Right forelimb (tissue), 1 donor: ENCODE data around the gene CTBP1.
A peak's percentile ranks its signal among the peaks of the same experiment; 100 is the strongest.

Source experiments
- DNase-seq: peaks from one replicate; pipeline ENCODE4 v3.0.0-alpha.2; 2018

CTBP1 gene

DNA sequence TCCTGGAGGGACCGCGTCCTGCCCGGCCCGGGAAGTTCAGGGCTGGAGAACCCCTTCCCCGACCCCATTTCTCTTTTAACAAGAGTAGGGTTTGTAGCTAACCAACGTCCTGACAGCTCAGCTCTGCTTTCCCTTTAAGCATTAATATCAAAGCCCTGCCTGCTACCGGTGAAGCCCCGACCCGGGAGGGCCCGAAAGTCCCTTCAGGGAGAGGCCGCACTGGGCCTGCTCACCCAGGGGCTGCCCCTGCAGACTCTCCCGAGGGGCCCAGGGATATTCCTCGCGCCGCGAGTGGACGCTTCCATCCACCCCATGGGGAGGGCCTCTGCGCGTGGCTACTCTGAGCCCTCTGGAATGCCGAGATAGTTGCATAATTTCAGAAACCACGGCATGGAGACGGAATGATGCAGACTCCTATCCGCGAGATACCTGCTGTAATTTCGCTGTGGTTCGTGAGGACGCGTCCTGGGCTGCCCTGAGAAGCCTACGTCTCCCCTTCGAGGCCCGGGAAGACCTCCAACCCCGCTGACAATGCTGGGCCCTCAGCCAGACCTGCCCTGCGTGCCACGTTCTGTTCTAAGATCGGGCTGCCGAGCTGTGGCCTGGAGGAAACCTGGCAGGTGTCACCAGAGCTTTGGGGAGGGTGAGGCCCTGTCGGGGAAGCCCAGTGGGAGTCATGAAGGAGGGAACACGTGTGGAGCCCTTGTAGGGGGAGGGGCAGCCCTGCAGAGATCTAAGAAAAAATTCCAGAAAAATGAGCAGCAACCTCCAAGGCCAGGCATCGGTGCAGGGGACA is 999 bp upstream of the CTBP1 start:
- DNase-seq, result peak; percentile 46

DNA sequence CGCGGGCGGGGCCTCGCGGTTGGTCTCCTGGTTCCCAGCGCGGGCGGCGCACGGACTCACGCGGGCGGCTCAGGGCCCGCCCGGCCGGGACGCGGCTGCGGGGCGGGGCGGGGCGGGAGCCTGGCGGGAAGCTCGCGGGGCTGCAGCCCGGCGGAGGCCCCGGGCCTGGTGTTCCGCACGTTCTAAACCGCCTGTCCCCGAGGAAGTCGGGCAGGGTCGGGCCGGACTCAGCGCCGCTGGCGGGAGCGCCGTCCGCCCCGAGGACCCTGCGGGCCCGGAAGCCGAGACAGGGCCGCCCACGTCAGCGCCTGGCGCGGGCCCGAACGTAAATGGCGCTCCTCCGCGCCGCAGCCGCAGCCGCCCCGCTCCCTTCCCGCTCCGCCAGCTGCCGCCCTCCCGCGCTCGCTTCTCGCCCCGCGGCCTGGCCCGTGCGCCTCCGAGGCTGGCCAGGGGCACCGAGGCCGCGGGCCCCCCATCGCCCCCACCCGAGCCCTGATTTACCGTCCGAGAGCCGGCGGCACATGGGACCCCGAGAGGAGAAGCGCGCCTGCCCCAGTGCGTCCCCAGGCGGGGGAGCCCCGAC is 309 bp upstream of the CTBP1 start:
- DNase-seq, result peak; percentile 91

DNA sequence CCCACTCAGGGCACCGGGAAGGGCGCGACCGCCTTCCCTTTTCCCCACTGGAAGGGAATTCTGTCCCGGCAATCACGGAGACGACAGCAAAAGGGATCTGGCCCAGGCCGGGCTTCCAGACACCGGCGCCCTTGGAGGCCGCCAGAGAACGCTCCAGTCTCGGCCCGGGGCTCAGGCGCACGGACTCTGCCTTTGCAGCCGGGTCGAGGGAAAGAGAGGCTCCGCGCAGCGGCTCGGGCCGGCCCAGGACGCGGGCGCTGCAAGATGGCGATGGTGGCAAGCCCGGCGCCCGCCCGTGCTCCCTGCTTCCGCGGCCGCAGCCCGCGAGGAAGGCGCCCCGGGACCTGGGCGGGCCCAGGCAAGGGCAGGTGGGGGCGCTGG is 1.1 kb downstream of the CTBP1 start:
- no peak for DNase-seq

DNA sequence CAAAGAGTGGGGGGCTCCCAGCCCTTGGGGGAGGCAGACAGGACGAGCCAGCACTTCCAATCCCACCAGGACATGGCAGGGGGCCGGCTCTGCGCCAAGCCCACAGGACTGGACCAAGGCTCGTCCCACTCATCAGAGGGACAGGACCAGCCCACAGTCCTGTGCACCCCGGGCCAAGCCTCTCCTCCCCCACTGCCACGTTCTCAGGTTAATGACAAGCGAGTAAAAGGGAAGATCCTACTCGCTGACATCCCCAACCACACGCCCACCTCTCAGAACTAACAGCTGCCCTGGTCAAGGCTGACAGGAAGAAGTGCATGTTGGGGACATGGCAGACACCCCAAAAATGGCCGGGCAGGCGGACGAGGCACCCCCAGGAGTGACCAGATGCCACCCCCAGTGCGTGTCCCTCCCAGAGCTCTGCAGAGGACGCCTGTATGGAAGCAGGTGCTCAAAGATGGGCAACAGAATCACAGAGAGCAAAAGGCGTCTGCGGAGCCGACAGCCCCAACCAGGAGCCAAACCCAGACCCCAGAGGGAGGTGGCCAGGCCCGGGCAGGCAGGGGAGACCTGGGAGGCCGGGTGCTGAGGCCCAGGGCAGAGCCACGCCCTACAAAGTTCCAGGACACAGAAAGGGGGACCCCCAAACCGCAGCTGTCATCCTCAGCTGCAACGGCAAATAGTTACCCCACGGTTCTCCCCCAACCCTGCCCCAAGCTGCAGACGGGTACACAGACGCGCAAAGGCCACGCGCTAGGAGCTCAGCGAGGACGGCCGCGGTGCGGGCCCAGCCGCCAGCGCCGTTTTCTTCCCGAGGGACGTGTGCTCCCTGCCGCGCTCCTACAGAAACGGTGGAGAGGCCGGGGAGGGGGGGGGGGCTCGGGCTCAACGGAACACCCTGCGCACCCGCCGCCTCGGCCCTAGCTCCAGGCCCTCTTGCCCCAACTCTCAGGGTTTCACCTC is 1.7 kb downstream of the CTBP1 start:
- DNase-seq, result peak; percentile 45

DNA sequence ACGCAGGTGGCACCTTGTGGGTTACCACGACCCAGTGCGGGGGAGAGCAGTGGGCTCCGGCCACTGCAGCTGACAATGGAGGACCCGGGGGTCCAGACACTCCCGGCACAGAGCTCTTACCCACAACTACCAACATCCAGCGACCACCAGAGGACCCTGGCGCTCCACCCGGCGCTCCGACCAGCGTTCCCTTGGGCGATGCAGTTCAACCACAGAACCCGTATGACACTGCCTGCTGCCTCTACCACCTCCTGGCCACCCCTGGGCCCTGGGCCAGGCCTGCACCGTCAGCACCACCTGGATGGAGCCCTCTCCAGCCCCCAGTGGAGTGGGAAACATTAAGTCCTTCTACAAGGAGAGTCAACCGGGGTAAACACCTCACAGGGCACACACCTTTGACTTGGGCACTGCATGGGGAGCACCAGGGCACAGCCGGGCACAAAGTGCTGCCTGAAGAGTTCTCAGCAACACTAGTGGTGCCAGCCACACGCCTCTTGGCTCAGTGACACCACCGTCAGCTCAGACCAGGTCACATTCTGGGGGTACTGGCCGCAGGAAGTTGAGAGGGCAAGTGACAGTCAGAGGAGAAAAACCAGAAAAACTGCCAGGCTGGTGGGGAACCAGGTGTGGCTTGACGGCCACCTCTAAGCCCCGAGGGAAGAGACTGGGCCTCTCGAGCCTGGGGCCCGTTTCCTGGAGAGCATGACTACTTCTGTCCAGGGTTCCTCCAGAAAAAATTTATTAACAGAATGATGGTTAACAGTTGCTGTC is 2.6 kb downstream of the CTBP1 start:
- DNase-seq, result no peak

DNA sequence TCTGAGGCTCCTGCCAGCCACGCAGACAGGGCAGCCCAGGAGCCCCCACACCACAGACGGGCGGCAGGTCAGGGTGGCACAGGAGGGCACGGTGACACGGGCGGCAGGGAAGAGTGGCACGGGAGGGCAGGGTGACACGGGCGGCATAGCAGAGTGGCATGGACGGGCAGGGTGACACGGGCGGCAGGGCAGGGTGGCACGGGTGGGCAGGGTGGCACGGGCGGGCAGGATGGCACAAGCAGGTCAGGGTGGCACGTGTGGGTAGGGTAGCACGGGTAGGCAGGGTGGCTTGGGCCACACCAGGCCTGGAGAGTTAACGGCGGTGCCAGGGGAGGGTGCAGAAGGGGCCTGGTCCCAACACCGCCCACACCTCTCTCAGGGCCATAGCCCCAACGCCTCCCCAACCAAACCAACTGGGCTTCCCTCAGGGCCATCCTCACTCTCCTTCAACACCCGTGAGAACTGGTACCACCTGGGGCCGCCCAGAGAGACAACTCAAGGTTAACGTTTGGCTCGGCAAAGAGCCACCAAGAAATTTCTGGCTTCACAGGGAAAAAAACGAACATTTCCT is 3.4 kb downstream of the CTBP1 start:
- DNase-seq, result peak; percentile 43

DNA sequence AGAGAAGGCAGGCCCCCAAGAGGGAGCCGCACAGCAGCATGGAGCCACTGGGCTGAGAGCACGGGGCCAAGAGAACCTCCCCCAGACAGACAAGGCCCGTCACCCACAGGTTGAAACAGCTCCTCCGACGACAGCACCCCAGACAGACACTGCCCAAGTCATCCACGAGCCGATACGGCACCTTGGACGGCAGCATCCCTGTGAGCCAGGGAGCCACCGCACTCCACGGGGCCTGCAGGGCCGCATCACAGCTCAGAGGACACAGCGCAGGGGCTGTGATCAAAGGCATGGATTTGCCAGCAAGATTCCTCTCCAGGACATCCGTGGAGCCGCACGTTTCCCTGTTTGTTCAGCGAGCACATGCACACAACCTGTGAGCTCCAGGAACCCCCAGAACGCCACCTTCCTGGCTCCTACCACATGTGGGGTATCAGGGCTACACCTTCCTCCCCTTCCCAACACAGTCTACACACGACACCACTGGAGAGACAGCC is 3.9 kb downstream of the CTBP1 start:
- DNase-seq, result peak; percentile 36

DNA sequence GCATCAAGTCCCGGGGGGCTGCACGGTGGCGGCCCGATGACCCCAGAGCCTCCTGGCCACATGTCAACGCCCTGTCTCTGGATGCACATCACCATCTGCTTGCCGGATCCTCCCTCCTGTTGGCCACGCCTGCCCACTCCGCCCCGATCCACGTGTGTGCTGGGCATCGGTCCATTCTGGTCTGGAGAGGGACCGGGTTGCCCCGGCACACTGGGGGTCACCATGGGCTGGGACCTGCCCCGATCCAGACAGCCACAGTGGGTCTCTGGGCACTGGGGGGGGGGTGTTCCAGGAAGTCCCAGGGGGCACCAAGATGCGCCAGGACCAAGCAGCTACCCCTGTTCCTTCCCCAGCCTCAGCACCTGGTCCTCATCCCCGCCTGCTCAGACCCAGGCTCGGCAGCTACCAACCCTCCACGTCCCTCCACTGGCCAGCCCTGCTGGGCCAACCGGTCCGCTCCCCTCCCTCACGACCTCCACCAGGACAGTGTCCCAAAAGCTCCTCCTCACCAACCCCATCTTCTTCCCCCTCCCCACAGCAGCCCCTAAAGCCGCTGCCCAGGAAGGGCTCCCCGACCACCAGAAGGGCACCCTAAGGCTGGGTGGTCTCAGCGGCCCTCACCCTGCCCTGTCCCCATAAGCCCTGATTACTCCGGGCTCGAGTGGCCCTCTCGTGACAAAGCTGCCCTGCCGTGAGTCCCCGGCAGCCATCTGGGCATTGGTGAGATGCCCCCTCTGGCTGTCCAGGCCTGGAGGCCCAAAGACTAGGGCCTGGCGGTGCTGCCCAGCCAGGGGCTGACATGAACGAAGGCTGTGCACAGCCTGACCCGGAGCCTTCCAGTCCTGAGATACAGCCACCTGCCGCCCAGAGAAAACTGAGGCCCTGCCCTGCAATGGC is 4.6 kb downstream of the CTBP1 start:
- no peak for DNase-seq

DNA sequence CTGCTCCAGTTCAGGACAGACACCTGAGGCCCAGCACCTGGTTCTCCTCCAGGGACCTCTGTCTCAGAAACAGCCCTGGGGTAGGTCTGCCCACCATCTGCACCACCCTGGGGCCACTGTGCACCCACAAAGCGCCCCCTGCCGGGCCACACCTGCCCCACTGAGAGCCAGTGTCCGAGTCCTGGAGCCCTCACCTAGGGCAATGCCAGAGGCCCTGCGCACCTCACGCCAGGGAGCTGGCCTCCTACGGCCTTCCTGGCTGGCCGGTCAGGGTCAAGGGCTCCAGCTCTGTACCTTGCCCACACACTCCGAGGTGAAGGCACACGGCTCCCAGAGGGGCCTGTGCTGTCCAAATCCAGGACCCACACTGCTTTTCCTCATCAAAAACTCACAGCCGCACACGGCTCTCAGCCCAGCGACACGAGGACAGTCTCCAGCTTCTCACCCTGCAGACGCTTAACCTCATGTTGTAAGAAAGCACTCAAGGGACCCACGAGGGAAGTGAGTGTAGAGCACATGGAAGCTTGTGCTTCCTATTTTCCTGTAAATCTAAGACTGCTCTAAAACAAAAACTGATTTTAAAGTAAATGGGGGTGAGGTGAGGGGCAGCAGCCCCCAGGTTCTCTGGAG is 5.4 kb downstream of the CTBP1 start:
- DNase-seq, result no peak

DNA sequence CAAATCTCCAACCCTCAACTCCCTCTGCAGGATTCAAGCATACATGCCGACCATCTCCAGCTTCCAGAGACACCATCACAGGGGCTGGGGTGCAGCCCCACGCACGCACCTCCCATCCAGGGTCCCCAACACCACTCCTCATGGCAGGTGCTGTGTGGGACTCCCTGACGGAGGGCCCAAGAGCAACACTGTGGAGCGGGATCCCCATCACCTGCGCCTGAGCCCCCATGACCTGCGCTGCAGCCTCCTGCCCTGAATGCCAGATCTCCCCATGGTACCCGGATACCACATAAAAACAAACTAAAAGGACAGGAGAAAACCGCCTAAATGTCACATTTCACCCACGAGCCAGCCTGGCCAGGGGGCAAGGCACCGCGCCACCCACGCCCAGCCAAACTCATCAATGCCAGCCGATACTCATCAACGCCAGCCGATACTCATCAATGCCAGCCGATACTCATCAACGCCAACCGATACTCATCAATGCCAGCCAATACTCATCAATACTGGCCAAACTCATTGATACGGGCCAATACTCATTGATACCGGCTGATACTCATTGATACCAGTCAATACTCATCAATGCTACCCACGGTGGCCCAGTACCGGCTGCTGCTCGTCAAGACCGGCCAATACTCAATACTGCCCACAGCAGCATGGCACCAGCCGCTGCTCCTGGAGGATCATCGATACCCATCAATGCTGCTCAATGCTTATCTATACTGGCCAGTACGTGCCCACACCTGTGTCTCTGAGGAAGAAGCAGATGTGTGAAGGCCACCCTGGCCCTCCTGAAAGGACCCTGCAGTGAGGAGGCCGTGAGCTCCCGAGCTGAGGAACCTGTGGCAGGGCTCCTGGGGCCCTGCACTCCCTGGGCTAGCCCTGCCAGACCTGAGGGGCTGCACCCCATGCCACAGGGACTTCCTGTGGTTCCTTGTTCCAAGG is 6.2 kb downstream of the CTBP1 start:
- DNase-seq, result no peak

DNA sequence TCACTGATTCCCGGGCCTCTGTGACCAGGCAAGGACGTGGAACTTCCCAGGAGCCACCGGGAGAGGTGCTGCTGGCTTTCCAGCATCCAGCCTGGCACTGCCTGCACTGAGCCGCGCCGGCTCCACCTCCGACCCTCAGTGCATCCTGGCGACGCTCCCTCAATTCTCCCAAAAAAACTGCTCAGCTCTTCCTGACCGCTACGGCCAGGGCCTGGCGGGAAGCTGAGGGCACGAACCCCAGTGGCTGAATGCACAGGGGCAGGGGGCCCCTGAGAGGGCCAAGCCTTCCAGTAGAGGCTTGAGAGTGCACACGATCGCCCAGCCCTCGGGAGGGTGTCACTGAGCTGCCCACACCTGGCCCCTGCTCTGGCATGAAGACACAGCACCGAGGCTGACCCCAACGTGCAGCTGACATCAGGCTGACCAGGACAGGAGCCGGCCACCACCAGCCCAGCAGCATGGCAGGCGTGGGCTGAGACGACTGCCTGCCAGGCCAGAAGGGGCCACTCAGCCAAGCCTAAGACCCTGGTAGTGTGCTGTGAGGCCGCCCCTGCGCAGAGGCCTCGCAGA is 6.9 kb downstream of the CTBP1 start:
- DNase-seq, result no peak

DNA sequence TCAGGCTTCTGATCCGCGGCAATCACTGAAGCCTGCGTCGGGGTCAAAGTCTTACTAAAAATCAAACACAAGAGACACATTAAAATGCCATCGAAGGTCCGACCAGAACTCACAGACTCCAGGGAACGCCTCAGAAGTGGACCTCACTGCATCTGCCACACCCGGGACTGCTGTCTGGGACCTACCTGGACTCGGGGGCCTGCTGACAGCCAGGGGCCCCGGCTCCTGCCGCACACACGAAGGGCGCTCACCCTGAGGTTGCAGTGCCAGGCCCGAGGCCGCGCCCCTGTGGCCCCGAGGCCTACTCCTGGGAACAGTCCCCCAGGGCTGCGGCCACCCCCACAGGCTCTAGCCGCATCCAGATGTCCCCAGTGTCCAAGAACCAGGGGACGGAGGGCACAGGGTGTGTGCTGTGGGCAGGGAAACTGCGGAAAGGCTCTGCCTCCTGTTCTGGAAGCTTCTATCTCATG is 7.4 kb downstream of the CTBP1 start:
- DNase-seq, result no peak

DNA sequence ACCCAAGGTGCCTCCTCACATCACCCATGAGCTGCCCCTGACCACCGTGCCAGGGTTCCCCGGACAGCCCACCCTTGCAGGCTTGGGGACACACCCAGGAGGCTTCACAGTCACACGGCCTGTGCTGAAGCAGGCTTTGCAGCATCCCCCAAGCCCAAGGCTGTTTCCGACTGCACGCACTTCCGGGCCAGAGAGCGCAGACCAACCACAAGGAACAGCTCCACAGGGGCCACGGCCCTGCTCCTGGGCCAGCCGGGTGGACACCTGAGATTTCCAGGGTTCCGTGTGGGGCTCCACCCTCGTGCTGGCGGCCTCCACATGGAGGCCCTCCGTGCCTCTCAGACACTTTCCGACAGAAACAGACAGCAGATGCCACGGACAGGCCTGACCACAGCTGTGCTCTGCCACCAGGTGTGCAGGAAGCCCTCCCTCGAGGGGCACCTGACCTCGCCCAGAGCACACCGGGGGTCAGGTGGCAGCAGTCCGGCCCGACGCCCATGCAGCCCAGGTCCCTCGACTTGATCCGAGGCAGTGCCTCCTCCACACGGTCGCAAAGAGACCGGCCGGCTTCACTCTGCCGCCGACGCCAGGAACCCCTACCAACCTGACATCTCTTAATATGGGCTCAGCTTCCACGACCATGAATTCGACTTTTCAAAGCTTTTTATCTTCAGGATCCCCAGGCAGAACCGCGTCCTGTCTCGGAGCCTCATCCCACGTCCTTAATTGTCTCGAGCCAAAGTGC is 8.0 kb downstream of the CTBP1 start:
- DNase-seq, result peak; percentile 37

DNA sequence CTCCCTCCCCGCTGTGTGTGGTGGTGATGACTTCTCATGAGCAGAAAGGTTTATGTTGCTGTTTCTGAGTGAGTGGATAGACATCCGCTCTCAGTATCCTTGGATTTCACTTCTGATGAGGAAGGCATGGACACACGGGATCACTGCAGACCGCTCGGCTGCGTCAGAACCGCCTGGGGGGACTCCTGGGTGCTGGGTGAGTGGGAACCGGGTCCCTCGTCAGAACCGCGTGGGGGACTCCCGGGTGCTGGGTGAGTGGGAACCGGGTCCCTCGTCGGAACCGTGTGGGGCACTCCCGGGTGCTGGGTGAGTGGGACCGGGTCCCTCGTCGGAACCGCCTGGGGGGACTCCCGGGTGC is 9.0 kb downstream of the CTBP1 start:
- DNase-seq, result peak; percentile 36

DNA sequence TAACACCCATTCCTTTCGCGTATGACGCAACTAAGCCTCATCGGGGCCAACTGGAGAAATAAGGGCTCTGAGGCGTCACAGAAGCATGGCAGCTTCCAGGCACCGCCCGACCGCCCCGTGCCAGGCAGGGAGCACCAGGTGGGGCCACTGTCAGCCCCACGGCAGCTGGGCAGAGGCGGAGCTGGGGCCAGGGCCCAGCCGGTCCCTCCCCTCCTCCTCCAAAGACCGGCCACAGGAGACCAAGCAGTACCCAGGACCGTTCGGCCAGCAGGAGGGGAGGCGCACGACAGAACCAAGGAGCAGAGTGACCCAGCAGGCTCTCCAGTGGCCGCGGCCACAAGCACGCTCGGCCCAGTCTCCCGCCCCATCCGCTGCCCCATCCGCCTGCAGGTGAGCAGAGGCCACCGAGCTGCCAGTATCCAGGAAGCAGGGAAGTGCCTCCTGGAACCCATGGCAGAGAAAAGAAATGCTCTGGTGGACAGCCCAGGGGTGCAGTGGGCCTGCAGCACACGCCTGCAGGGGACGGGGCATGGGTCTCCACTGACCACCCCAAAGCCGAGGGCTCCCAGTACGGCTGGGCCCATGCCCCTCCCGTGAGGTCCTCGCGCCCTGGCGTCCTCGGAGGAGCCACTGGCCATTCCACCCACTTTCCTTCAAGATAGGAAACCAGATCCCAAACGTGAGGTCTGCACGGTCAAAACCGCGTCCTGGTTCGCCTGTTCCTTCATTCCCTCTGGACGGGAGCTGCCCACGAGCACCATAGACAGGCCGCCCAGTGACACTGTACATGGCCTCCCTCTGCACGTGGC is 9.6 kb downstream of the CTBP1 start:
- DNase-seq, result peak; percentile 24

DNA sequence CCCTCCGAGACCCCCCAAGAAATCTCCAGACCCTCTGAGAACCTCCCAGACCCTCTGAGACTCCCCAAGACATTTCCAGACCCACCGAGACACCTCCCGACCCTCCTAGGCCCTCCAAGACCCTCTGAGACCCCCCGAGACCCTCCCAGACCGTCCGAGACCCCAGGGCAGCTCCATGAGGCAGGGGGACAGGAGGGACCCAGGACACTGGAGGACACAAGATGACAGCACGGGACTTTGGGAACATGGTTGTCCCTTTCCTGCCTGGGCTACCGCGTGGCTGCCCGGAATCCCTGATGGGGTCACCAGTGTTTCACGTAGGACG is 10.3 kb downstream of the CTBP1 start:
- DNase-seq, result peak; percentile 29

DNA sequence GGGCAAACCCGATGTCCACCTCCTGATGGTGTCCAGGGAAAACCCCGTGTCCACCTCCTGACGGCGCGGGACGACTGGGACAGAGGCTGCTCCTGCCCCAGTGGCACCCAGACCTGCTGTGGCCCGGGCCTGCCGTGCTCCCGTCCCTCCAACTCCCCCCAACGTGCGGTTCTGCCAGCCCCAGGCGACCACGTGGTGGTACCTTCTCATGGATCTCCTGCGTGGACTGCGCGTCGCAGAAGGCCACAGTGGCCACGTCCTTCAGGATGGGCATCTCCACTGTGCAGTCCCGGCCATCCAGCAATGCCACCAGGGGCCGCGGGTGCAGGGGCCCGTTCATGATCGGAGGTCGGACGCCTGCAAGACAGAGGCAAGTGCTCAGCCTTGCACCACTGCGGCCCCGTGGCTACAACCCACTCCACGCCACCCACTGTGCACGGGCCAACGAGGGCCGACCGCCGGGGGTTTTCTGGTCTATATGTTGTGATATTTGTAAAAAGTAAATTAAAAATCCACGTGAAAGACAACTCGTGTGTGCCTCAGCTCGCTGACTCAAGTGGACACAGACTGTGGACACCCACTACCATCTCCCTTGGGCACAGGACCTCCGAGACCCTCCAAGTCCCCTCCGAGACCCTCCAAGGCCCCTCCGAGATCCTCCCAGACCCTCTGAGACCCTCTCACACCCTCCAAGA is 10.8 kb downstream of the CTBP1 start:
- peak; percentile 39 for DNase-seq
